A673 (cell line): ENCODE measurements around the gene TCTN1.

ENCODE experiments used
- CTCF ChIP-seq: fragments of 300-800, 200-600 bp; sonication (generic); conservative IDR thresholded peaks from 2 replicates; pipeline ENCODE4 v1.5.1; 2017; ENCODE audit warnings: low read depth, mild to moderate bottlenecking, antibody characterized with exemption, low read length, moderate library complexity, mixed read lengths
- EZH2 ChIP-seq: fragments of 200-600 bp; sonication (generic); IDR thresholded peaks from 2 replicates; pipeline ENCODE4 v1.6.1; 2017; ENCODE audit warnings: borderline replicate concordance, low read depth, mild to moderate bottlenecking, mixed read lengths, antibody characterized with exemption, low read length; ENCODE audit not compliant: poor library complexity, severe bottlenecking

- TF ChIP-seq CTCF, result no peak
- no peak for TF ChIP-seq EZH2
Observed at GRCh38 chr12:110590806-110591326, 23.1 kb upstream of the TCTN1 start.
